LNCAP (cell line): ENCODE measurements around the gene PPM1H.

Source experiments
- TF ChIP-seq, protein P1 (sequence below): fragments of 450-650 bp; IDR thresholded peaks from 2 replicates; pipeline ENCODE4 v1.5.1; 2017; ENCODE audit warnings: mild to moderate bottlenecking

Gene PPM1H

DNA sequence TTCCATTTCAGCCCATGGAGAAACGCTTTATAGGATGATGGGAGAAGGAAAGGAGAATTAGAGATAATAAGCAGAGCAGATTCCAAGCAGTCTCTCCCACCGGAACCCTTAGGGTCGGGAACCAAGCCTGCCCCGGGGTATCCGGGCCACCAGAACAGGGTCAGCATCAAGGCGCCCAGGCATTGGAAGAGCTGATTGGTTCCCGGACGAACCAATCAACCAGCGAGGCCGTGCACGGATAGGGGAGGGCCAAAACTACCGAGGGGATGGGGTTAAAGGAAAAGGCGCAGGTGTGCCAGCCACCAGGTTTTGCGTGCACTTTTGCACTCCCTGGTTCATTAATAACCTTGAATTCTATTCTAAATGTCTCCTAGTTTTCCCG is 1.7 kb downstream of the PPM1H start:
- TF ChIP-seq, protein P1, sequence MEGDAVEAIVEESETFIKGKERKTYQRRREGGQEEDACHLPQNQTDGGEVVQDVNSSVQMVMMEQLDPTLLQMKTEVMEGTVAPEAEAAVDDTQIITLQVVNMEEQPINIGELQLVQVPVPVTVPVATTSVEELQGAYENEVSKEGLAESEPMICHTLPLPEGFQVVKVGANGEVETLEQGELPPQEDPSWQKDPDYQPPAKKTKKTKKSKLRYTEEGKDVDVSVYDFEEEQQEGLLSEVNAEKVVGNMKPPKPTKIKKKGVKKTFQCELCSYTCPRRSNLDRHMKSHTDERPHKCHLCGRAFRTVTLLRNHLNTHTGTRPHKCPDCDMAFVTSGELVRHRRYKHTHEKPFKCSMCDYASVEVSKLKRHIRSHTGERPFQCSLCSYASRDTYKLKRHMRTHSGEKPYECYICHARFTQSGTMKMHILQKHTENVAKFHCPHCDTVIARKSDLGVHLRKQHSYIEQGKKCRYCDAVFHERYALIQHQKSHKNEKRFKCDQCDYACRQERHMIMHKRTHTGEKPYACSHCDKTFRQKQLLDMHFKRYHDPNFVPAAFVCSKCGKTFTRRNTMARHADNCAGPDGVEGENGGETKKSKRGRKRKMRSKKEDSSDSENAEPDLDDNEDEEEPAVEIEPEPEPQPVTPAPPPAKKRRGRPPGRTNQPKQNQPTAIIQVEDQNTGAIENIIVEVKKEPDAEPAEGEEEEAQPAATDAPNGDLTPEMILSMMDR: no peak

DNA sequence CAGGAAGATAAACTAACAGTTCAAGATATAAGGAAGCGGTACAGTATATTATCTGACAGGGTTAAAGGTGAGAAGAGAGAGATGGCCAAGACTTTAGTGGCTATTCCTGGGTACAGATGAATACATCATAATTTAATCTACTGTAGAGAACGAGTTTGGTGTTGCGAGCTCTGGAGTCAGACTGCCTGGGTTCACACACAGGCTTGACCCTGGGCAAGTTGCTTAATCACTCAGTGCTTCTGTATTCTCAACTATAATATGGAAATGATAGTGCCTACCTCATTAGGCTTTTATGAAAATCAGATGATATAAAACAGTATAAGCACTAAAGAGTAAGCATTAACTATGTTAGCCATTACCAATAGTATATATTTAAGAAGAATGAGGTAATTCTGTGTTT is 3.5 kb downstream of the PPM1H start:
- TF ChIP-seq, protein P1: no peak

DNA sequence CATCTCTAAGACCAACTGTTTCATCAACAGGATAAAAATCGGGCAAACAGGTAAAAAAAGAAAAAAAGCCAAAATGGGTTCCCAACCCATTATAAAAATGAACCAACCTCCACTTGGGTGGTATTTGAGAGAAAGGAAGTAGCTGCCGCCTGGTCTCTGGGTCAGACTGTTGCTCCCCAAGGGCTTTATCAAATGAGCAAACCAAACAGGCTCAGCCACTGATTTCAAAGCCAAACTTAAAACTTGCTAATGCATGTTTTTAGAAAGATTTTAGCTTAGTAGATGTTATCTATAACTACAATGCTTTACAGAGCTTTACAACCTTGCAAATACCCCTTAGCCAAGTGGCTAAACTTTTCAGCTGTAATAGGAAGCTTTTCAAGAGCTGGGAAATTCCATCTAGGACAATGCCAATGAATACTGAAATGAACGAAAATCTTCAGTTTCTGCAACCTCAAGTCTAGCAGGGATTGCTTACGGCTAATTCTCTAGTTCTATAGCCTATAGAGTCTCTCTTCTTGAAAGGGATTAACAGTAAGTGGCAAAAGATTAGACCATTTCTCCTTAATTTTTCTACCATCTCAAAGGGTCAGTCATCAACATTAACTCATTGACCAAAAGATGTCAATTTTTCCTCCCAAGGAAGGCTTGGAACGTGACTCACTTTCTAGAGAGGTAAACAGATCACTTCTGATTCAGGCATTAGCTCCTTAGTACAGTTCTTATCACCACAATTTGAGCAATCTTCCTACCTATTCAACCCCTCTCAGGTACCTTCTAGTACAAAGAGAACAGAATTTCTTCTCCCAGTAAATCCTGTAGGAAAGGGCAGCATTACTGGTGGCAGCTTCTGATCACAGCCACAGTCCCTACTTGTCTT is 4.2 kb downstream of the PPM1H start:
- TF ChIP-seq, protein P1: no peak

DNA sequence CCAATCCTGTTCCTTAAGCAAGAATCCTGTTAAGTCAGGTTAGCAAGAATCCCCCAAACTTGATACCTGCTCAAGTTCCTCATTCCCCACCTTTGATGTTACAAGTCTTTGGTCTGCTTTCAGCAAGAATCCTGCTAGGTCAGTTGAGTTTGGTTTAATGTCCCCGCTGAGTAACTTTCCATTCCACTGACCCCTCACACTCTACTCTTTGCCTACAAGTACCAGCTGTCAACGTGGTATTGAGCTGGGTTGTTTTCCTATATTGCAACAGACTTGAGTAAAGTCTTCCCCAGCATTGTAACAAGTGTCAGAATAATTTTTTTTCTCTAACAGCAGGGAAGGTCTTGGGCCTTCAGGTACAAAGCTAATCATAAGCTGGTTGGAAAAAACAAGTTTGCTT is 6.3 kb downstream of the PPM1H start:
- TF ChIP-seq, protein P1: no peak

DNA sequence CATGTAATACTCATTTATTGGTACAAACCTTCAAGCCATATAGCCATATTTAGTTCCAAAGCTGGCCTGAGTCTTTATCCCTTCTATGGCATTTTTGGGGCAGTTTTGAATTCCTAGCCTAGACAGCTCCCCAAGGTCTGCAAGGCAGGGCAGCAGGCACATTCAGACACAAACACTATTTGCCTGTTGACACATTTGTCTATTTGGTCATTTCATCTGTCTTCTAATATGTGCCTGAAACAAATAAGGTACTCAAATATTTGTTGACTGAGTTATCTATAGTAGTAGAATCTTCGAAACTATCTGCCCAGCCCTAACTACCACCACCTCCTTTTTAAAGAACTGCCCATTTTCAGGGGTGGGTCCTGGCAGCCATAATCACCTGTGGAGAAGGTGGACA is 9.3 kb downstream of the PPM1H start:
- TF ChIP-seq, protein P1: no peak

DNA sequence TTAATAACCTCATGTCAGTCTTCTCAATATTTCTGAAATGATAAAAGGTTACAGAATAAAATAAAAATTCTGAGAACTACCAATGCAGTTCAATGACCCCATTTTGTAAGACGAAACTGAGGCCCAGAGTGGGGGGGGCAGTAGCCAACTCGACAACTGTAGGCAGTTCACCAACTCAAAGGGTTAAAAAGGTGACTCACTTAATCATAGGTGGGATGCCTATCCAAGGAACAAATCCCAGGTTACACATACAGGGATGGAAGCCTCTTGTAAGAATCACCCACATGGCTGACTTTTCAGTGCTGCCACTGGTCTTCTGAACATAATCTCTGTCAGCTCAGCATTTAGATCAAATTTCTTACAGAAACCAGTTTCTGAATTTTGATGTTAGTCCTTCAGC is 10.9 kb downstream of the PPM1H start:
- TF ChIP-seq, protein P1: no peak

DNA sequence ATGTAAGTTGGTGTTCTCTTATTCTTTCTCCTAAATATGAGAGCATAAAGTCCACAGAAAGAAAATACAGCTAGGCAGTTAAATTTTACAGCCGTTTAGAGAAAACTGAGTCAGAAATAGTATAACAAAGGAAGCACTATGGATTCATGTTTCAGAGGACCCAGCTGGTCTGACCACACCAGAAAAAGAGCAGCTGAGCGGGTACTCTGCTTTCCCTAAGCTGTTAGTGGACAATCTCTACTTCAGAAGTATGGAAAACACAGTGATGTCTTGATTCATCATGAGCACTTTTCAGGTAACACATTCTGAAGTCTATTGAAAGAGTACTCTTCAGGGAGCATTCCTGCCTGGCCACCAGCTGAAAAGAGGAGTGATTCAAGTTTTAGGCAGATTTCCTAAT is 12.4 kb downstream of the PPM1H start:
- TF ChIP-seq, protein P1: no peak

DNA sequence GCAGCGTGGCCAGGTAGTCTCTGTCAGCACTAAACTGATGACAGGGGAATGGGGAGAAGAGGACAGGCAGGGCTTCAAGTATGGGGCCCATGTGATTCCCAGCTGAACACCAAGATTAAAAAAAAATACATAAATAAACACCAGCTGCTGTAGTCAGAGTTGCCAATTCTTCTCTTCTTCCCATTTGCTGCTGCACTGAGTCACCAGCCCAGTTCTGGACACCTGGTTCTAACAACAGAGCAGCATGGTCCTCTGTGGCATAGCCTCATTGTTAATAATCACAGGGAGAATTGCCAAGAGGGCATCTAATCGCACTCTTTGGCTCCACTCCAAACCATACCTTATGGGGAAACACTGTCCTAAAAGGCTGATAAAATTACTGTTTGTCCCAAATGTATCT is 15.1 kb downstream of the PPM1H start:
- TF ChIP-seq, protein P1: no peak
